ENCODE data around the gene IGFN1.

The IGFN1 gene

GRCh38 chr1:201259476-201260235 is 69.0 kb downstream of the IGFN1 start:
- H3K4me3 ChIP-seq (ENCODE audit: low read depth, low read length), result no peak overlapping the region
- DNase-seq (ENCODE audit: low read depth), result no peak

DNA sequence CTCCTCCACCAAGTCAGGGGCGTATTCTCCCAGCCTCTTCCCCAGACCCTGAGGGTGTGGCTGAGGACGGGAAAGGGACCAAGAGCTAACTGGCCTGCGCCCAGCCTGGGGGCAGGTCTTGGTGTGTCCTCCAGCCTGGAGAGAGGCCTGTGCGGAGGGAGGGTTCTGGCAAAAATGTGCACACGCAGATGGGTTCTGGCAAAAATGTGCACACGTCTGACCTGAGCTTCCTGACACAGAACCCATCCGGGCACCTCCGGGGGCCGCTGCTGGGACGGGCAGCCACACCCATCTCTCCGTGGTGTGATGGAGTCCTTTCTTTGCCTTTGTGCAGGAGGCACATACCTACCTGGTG is 69.6 kb downstream of the IGFN1 start:
- no peak for DNase-seq (ENCODE audit: low read depth)
- H3K4me3 ChIP-seq (ENCODE audit: low read depth, low read length), result no peak overlapping the region

DNA sequence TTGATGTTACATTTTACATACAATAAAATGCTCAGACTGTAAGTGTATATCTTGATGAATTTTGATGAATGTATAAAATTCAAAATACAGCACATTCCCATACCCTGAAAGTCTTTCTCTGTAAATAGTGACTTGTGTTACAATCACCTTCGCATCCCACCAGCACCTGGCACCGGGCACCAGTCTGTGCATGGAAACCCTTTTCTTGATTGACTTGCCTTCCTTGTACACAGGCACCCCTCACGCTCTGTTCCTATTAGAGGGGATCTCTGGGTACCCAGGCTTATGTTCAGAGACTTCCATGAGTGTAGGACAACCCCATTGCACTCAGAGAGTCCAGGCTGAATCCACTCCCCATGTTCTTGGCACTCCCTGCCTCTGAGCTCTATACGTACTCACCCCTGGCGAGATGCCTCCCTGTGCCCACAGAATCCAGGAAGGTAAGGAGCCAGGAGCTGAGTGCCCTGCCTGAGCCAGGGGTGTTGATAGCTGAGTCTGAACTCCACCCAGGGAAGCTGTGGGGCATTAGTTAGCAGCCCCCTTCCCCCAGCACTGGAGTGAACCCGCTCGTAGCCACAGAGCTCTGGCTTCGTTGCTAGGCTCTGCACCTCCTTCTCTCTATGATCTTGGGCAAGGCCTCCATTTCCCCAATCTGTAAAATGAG is 70.2 kb downstream of the IGFN1 start:
- no peak for DNase-seq (ENCODE audit: low read depth)
- H3K4me3 ChIP-seq (ENCODE audit: low read depth, low read length), result no peak overlapping the region

GRCh38 chr1:201261771-201262547 is 71.3 kb downstream of the IGFN1 start:
- no peak overlapping the region for H3K4me3 ChIP-seq (ENCODE audit: low read depth, low read length)
- DNase-seq (ENCODE audit: low read depth), result no peak

DNA sequence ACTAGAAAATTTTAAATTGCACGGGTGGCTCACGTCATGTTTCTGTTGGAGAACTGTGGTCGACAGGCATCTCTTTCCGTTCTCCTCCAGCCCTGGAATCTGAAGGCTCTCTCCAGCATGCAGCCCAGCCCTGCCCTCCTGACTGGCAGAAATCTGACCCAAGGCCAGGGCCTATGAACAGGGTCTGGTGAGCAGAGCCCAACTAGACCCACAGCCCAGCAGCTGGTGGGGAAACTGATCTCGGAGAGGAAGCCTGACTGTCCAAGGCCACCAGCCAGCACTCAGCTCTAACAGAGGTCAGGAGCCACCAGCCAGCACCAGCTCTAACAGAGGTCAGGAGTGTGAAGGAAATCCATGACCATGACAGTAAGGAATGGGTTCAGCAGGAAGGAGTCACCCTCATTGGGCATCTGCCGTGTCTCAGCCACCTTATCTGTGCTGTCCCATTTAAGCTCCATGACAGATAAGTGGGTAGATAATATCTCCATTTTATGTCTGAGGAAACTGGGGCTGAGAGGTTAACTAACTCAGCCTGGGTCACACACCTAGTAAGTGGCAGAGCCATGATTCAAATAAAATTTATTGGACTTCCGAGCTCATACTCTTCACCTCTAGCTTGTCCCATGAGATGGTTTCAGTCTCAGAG is 72.5 kb downstream of the IGFN1 start:
- H3K4me3 ChIP-seq (ENCODE audit: low read depth, low read length), result no peak overlapping the region
- no peak for DNase-seq (ENCODE audit: low read depth)

DNA sequence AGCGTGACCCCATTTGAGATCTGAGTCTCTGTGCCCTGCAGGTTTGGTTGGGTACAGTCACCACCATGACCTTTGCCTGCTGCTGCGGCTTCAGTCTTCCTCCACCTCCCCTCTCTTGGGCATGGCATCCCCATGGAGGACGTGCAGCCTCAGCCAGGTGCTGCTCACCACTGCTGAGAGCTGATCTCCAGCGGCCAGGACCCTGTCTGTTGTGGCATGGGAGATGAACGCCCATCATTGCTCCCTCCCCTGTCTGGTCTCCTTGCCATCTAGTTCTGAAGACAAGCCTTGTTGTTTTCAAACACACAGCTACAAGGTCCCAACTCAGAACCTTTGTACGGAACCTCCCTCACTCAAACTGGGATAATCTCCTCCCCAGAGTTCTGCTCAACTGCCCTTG is 73.4 kb downstream of the IGFN1 start:
- no peak overlapping the region for H3K4me3 ChIP-seq (ENCODE audit: low read depth, low read length)
- no peak for DNase-seq (ENCODE audit: low read depth)

DNA sequence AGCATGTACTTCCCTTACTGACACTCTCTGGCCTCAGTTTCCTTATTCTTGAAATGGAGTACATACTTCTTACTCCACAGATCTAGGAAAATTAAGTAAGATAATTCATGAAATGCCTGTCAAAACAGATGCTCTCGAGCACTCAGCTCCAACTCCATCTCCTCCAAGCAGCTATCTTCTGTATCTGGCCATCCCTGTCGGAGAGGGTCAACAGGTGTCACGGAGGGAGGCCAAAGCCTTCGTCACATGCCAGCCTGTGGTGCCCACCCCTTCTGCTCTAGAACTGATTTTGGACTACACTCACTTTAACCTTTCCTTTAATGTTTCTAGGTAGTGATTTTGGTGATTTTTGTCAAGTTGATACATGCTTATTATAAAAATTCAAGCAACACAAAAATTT is 73.9 kb downstream of the IGFN1 start:
- H3K4me3 ChIP-seq (ENCODE audit: low read depth, low read length), result no peak overlapping the region
- DNase-seq (ENCODE audit: low read depth), result no peak

DNA sequence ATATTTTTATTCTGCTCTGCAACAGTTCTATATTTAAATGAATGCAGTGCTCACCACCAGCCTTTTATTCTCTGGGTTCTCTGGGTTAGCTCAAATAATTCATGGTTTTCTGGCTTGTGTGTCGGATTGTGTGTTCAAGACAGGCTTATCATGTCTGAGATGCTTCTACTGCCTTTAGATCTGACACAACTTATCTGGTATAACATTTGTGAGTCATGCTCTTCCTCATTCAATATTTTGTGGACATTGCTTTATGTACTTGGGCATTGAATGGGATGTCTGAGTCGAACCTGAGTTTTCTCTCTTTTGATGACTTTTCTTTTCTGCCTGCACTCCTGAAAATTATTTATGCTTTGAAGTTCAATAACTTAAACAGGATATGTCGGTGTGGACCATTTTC is 75.1 kb downstream of the IGFN1 start:
- H3K4me3 ChIP-seq (ENCODE audit: low read depth, low read length), result no peak overlapping the region
- no peak for DNase-seq (ENCODE audit: low read depth)

DNA sequence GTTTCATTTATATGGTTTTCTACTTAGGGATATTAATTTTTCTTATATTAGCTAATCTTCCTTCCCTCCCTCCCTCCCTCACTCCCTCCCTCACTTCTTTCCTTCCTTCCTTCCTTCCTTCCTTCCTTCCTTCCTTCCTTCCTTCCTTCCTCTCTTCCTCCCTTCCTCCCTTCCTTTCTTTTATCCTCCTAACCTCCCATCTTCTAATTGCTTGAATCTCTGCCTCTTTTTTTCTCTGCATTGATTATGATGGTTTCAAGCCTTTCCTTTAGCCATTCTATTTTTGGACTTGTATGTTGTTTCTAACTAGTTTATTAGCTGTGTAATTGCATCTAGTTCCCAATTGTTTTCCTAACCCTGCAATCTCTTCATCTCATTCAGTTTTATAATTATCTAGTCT is 75.7 kb downstream of the IGFN1 start:
- no peak overlapping the region for H3K4me3 ChIP-seq (ENCODE audit: low read depth, low read length)
- DNase-seq (ENCODE audit: low read depth), result no peak

- DNase-seq (ENCODE audit: low read depth), result peak; percentile 85
Observed at GRCh38 chr1:201266774-201267173, 76.2 kb downstream of the IGFN1 start.

DNA sequence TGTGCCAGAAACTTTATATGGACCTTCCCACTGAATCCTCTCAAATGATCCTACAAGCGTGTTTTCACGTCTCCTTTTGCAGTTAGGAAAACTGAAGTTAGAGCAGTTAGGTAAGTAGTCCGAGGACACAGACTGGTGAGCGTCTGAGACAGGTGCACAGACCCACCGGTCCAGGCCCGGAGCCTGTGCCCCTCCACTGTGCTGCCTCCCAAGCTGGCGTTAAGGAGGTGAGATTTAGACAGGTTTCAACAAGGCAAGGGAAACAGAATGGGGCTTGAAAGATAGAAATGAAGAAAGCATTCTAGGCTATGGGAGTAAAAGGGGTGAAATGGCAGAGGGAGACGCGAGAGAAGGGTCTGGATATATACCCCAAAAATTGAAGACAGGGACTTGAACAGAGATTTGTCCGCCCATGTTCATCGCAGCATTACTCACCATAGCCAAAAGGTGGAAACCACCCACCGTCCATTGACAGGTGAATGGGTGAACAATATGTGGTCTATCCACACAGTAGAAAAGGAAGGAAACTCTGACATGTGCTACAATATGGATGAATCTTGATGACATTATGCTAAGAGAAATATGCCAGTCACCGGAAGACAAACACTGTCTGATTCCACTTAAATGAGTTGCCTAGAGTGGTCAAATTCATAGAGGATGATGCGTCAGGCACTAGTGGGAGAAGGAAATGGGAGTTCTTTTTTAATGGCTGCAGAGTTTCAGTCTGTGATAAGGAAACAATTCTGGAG is 77.0 kb downstream of the IGFN1 start:
- DNase-seq (ENCODE audit: low read depth), result no peak
- no peak overlapping the region for H3K4me3 ChIP-seq (ENCODE audit: low read depth, low read length)

More at GRCh38 chr1:201266774-201267173, 76.2 kb downstream of the IGFN1 start:
- no peak overlapping the region for H3K4me3 ChIP-seq (ENCODE audit: low read depth, low read length)

DNA sequence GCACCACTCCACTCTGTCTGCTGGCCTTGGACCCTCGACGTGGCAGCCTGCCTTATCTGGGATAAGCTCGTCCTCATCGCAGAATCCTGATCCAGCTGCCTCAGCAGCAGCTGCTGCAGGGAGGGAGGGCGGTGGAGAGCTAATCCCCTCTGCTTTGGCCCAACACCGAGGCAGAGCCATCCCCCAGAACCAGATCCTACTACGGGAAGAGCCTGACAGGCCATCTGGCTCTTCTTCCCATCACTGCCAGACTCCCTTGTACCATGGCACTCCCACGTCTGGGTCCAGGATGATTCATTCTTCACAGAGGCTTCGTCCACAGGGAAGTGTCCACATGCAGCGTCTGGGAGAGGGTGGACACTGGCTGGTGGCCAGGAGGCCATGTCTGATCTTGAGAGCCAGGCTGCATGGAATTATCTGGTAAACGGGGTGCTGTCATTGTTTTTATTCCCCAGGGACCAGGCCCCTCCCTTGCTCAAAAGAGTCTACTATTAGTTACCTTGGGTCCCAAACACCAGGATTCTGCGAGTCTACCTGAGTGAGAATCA is 78.1 kb downstream of the IGFN1 start:
- no peak overlapping the region for H3K4me3 ChIP-seq (ENCODE audit: low read depth, low read length)
- DNase-seq (ENCODE audit: low read depth), result peak; percentile 86

- H3K4me3 ChIP-seq (ENCODE audit: low read depth, low read length), result no peak overlapping the region
- no peak for DNase-seq (ENCODE audit: low read depth)
Observed at GRCh38 chr1:201269281-201269680, 78.7 kb downstream of the IGFN1 start.

DNA sequence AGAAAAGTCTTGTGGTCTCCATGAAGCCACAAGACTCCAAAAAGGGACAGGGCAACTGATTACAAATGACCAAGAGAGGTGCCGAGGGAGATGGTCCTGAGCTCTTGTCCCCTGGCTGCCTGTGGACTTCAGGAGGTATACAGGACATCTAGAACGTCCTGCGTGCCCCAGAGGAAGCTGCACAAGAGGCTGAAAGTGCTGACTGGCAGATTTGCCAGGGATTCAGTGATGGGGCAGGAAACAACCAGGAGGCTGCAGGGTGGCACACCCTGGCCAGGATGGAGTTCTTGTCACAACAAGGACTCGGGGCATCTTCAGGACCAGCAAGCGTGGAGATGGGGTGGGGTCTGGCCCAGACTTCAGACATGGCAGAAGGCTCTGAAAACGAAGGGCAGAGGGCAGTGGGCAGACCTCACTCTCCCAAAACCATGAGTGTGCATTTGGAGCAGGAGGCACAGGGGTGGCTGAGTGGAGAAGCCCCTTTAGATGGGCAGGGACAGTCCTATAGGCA is 79.3 kb downstream of the IGFN1 start:
- H3K4me3 ChIP-seq (ENCODE audit: low read depth, low read length), result no peak overlapping the region
- DNase-seq (ENCODE audit: low read depth), result no peak

GRCh38 chr1:201270616-201271390 is 80.2 kb downstream of the IGFN1 start:
- DNase-seq (ENCODE audit: low read depth), result no peak
- no peak overlapping the region for H3K4me3 ChIP-seq (ENCODE audit: low read depth, low read length)

DNA sequence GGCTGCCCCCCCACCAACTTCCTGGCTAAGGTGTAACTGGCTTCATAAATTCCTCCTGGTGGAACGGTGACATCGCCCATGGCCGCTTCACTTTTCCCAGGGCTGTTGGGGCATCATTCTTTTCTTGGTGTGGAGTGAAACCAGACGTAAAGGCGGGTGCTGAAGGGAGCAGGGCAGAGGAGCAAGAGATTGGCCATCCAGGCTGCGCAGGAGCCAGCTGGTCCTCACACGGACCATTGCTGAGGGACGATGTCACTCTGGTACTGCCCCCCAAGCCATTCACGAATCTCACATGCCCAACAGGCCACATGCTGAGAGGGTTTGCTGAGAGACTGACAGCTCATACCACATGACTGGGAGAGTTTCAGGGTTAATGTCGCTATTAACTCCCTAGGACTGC is 82.2 kb downstream of the IGFN1 start:
- H3K4me3 ChIP-seq (ENCODE audit: low read depth, low read length), result no peak overlapping the region
- no peak for DNase-seq (ENCODE audit: low read depth)

DNA sequence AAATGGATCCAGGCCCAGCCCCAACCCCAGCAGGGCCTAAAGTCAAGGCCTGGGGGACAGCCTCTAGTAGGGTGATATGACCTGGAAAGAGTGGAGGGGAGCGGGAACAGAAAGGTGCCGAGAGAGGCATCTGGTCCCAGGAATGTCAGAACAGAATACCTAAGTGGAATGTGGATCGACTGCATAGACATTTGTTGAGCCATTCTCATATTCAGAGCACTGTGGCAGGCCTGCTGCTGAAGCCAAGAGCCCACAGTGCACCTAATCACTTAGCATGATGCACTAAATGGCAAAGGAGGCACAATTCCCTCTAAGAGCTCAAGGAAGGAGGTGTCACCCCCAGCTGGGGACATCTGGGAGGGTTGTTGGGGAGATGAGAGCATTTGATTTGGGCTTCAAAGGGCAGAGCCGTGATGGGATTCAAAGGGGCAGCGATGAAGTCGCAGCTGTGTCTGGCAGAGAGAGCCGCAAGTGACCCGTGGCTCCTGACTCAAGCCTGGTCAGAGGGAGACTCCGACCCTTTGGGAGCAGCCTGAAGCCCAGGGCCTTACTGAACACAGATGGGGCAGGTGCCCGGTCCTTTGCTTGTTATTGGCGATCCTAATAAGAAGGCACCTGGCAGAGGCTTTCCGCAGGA is 84.1 kb downstream of the IGFN1 start:
- H3K4me3 ChIP-seq (ENCODE audit: low read depth, low read length), result no peak overlapping the region
- no peak for DNase-seq (ENCODE audit: low read depth)

DNA sequence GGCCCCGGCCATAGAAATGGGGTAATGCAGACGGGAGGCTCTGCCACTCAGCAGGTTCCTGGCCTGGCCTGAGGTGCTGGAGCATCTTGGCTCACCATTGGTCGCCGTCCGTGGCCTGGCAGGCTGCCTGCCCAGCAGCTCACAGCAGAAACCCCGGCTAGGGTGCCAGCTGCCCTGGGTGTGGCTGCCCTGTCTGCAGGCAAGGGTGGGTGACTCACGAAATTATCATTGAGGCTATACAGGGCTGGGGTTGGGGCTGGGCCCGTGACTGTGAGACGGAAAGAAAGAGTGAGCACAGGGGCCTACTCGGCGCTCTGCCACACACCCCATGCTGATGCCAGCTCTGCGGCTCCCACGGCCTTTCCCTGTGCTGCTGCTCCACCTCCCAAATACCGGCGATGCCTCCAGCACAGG is 84.6 kb downstream of the IGFN1 start:
- H3K4me3 ChIP-seq (ENCODE audit: low read depth, low read length), result no peak overlapping the region
- DNase-seq (ENCODE audit: low read depth), result peak; percentile 40
